ENCODE results near the gene AFF2. TPM values are rescaled to one million over a fixed set of nuclear protein-coding genes. Genes with fewer than 3 reads are reported as not detected.

Gene AFF2
- total and polyA plus RNA-seq, 2 donors (not counting 3 experiments of a cell fraction or from before 2014, with no cell fraction given): 0.03 to 0.07 TPM

DNA sequence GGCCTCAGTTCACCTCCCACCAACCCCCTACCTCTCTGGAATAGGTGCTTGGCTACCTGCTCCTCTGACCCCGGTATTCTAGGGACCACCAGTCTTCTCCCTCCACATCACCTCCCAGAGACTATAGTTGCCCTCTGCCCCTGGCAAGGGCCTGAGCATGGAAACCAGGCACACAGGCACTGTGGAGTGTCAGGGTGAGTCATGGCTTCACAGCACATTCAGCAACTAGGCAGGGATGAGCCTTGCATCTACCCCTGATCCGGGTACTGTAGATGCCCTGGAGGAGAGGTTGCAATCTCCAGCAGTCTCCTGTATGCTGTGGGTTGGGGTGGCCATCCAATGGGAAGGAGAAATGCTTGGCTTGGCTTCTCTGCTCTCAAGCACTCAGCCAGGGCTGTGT is 532.0 kb downstream of the AFF2 start:
- no peaks in the 10 kb centered on the region for H3K27me3 ChIP-seq (ENCODE audit: control insufficient read depth in 2 of 2, insufficient read depth in 2 of 2, low read length in 2 of 2)
- ChIA-PET POLR2A (no interaction called here), CTCF (no interaction called here)
- no peaks in the 10 kb centered on the region for H3K9me3 ChIP-seq (replicated peaks; ENCODE audit: control insufficient read depth, insufficient read depth, low read length)
- no peaks in the 10 kb centered on the region for H4K20me1 ChIP-seq (replicated peaks; ENCODE audit: control insufficient read depth, extremely low read depth, insufficient read depth, low read length)
- TF ChIP-seq GATA2 (IDR thresholded peaks at IDR 0.05; ENCODE audit: insufficient read depth, insufficient read length, low read depth, low read length): no peak
- no peak for TF ChIP-seq FOS (IDR thresholded peaks at IDR 0.05; ENCODE audit: borderline replicate concordance, insufficient read depth, low read length)
- no peak for TF ChIP-seq JUN (IDR thresholded peaks at IDR 0.05; ENCODE audit: borderline replicate concordance, insufficient read depth, insufficient read length, low read depth)
- TF ChIP-seq POLR2AphosphoS5 (IDR thresholded peaks at IDR 0.05; ENCODE audit: insufficient read depth, low read depth, low read length): no peak
- no peak for TF ChIP-seq POLR2A (IDR thresholded peaks at IDR 0.05; ENCODE audit: low read depth, low read length)
- TF ChIP-seq EZH2 (IDR thresholded peaks at IDR 0.05; ENCODE audit: borderline replicate concordance, low read depth, low read length, severe bottlenecking): no peak
- TF ChIP-seq, protein P1, sequence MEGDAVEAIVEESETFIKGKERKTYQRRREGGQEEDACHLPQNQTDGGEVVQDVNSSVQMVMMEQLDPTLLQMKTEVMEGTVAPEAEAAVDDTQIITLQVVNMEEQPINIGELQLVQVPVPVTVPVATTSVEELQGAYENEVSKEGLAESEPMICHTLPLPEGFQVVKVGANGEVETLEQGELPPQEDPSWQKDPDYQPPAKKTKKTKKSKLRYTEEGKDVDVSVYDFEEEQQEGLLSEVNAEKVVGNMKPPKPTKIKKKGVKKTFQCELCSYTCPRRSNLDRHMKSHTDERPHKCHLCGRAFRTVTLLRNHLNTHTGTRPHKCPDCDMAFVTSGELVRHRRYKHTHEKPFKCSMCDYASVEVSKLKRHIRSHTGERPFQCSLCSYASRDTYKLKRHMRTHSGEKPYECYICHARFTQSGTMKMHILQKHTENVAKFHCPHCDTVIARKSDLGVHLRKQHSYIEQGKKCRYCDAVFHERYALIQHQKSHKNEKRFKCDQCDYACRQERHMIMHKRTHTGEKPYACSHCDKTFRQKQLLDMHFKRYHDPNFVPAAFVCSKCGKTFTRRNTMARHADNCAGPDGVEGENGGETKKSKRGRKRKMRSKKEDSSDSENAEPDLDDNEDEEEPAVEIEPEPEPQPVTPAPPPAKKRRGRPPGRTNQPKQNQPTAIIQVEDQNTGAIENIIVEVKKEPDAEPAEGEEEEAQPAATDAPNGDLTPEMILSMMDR (IDR thresholded peaks at IDR 0.05; ENCODE audit: extremely low read depth in 1 of 2, insufficient read depth in 1 of 2, low read depth in 1 of 2, low read length in 2 of 2): no peak
- TF ChIP-seq MYC (IDR thresholded peaks at IDR 0.05; ENCODE audit: low read depth, low read length): no peak
- TF ChIP-seq, protein P2, sequence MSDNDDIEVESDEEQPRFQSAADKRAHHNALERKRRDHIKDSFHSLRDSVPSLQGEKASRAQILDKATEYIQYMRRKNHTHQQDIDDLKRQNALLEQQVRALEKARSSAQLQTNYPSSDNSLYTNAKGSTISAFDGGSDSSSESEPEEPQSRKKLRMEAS (IDR thresholded peaks at IDR 0.05; ENCODE audit: insufficient read depth, insufficient read length): no peak
- dilution Hi-C loops (cut with MboI; ENCODE audit: extremely low pct_ligation_motif_present, low sequenced_read_pairs) (no loop called here), intact Hi-C loops (cut with micrococcal nuclease) (no loop called here)
- H3K4me2 ChIP-seq (ENCODE audit: insufficient read depth, low read length): no peak overlapping the region
- H3K4me3 ChIP-seq (replicated peaks in 1 of 3; ENCODE audit: insufficient read depth in 1 of 3, low read depth in 1 of 3, low read length in 3 of 3): no peak overlapping the region
- no peak overlapping the region for H3K9ac ChIP-seq (replicated peaks; ENCODE audit: extremely low read depth, insufficient read depth, low read length)
- H3K79me2 ChIP-seq (ENCODE audit: control insufficient read depth, insufficient read depth, low read length): no peaks in the 10 kb centered on the region
- no peak overlapping the region for H2AFZ ChIP-seq (ENCODE audit: low read depth, low read length)
- BruUV-seq (replicated peaks): no TSS peak
- H3K4me1 ChIP-seq (ENCODE audit: control insufficient read depth, extremely low read depth, insufficient read depth, low read length): no peaks in the 10 kb centered on the region
- H3K27ac ChIP-seq (ENCODE audit: insufficient read depth, low read depth, low read length): no peak overlapping the region
- H3K36me3 ChIP-seq (ENCODE audit: control insufficient read depth in 2 of 2, extremely low read depth in 1 of 2, insufficient read depth in 2 of 2, low read length in 2 of 2): no peaks in the 10 kb centered on the region
- H3K9me1 ChIP-seq (replicated peaks; ENCODE audit: control insufficient read depth, extremely low read depth, insufficient read depth, low read length): no peaks in the 10 kb centered on the region
- DNase-seq (ENCODE audit: low read depth, low spot score) (no peak), FAIRE-seq (no peak)

Data from endothelial cell of umbilical vein (primary cell).